ENCODE results near the gene CRYM. TPM values are rescaled to one million over a fixed set of nuclear protein-coding genes. Genes with fewer than 3 reads are reported as not detected.

Gene CRYM
- total RNA-seq, 1 experiment from 2014 or later, result 4.9 TPM

DNA sequence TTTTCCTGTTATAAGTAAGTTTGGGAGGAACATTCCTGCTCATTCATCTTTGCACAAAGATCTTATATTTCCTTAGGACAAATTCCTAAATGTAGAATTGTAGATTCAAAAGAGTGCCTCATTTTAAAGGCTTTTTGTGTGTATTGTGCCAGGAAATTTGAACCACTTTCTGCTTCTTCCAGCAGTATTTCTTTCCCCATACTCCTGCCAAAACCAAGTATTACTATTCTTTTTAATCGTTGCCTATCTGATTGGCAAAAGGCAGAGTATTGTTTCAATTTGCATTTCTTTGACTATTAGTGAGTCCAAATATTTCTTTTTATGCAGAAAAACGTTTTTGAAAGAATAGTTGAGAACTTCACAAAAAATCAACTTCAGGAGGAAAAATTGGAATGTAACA lies 35.3 kb downstream of the CRYM start:
- Histone ChIP-seq H3K9me3 (ENCODE audit: control insufficient read depth in 1 of 2, insufficient read depth in 1 of 2, low read depth in 1 of 2, low read length in 2 of 2) (no peaks in the 10 kb centered on the region), H3K79me2 (ENCODE audit: insufficient read depth, low read length) (no peaks in the 10 kb centered on the region), H3K27me3 (ENCODE audit: insufficient read depth, low read length) (0 out of 2 replicates have a peak, but pooled peaks cover 6% of the 10 kb centered on the region), H3K9me2 (ENCODE audit: insufficient read depth) (no peaks in the 10 kb centered on the region), H3K4me3 (replicated peaks in 1 of 2; ENCODE audit: low read depth in 1 of 2, low read length in 2 of 2) (no peak overlapping the region), H3K27ac (ENCODE audit: low read depth, low read length) (no peak overlapping the region), H3K9ac (ENCODE audit: low read length) (no peak overlapping the region), H4K20me1 (ENCODE audit: insufficient read depth) (no peaks in the 10 kb centered on the region), H2AFZ (ENCODE audit: low read depth, low read length, poor library complexity, severe bottlenecking) (no peak overlapping the region), H3K36me3 (ENCODE audit: control insufficient read depth in 1 of 2, insufficient read depth in 2 of 2, low read length in 2 of 2) (no peaks in the 10 kb centered on the region), H3K4me1 (ENCODE audit: control insufficient read depth in 1 of 2, insufficient read depth in 2 of 2, low read length in 2 of 2) (no peaks in the 10 kb centered on the region), H3K4me2 (ENCODE audit: low read length) (no peak overlapping the region)
- BruUV-seq (replicated peaks), result no TSS peak
- RAD21 ChIA-PET (ENCODE audit: low non-redundant PET in 1 of 2, low total read pairs in 2 of 2, uncharacterized antibody in 2 of 2, unreplicated experiment in 2 of 2), result no interaction called here
- no peak for DNase-seq (ENCODE audit: low read depth, low spot score)
- no peak for ATAC-seq
- CTCF ChIA-PET, result no interaction called here
- TF ChIP-seq POLR2A (IDR thresholded peaks at IDR 0.05; ENCODE audit: borderline replicate concordance, extremely low read depth, insufficient read depth, insufficient read length) (no peak), ZBTB33 (IDR thresholded peaks at IDR 0.05; ENCODE audit: extremely low read depth, insufficient replicate concordance, low read length) (no peak), MAX (IDR thresholded peaks at IDR 0.05) (no peak), ZNF274 (IDR thresholded peaks at IDR 0.05; ENCODE audit: low read depth, low read length) (no peak), EGR1 (IDR thresholded peaks at IDR 0.05; ENCODE audit: low read depth) (no peak), TCF7L2 (IDR thresholded peaks at IDR 0.05; ENCODE audit: borderline replicate concordance, extremely low read depth, insufficient read depth, insufficient read length) (no peak), CBX3 (IDR thresholded peaks at IDR 0.05; ENCODE audit: low read depth) (no peak), CEBPB (IDR thresholded peaks at IDR 0.05; ENCODE audit: low read depth) (no peak), SP1 (IDR thresholded peaks at IDR 0.05; ENCODE audit: low read depth) (no peak), ZFX (IDR thresholded peaks at IDR 0.05) (no peak), SIN3A (IDR thresholded peaks at IDR 0.05; ENCODE audit: low read depth) (no peak), YY1 (IDR thresholded peaks at IDR 0.05; ENCODE audit: extremely low read depth, insufficient replicate concordance, low read depth, low read length) (no peak)
- TF ChIP-seq, protein P1, sequence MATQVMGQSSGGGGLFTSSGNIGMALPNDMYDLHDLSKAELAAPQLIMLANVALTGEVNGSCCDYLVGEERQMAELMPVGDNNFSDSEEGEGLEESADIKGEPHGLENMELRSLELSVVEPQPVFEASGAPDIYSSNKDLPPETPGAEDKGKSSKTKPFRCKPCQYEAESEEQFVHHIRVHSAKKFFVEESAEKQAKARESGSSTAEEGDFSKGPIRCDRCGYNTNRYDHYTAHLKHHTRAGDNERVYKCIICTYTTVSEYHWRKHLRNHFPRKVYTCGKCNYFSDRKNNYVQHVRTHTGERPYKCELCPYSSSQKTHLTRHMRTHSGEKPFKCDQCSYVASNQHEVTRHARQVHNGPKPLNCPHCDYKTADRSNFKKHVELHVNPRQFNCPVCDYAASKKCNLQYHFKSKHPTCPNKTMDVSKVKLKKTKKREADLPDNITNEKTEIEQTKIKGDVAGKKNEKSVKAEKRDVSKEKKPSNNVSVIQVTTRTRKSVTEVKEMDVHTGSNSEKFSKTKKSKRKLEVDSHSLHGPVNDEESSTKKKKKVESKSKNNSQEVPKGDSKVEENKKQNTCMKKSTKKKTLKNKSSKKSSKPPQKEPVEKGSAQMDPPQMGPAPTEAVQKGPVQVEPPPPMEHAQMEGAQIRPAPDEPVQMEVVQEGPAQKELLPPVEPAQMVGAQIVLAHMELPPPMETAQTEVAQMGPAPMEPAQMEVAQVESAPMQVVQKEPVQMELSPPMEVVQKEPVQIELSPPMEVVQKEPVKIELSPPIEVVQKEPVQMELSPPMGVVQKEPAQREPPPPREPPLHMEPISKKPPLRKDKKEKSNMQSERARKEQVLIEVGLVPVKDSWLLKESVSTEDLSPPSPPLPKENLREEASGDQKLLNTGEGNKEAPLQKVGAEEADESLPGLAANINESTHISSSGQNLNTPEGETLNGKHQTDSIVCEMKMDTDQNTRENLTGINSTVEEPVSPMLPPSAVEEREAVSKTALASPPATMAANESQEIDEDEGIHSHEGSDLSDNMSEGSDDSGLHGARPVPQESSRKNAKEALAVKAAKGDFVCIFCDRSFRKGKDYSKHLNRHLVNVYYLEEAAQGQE (IDR thresholded peaks at IDR 0.05; ENCODE audit: low read depth), result no peak
- intact Hi-C loops (cut with micrococcal nuclease), result no loop called here
- POLR2A ChIA-PET, result no interaction called here
